D721Med (cell line): ENCODE data around the gene OR10AG1.

Experiments
- DNase-seq: peaks from one replicate; pipeline ENCODE4 v3.0.0; 2011; ENCODE audit warnings: low spot score; ENCODE audit not compliant: insufficient read length
- FAIRE-seq: peaks from 2 replicates; lab custom pipeline; 2011; peaks lifted over from hg19 to GRCh38; lab: Jason Lieb, UNC
- TF ChIP-seq, protein P1 (sequence below): IDR thresholded peaks from 2 replicates; pipeline ENCODE4 v1.5.1; 2012; ENCODE audit warnings: mild to moderate bottlenecking, control low read depth; ENCODE audit not compliant: insufficient read depth; ENCODE audit errors: missing control alignments

The OR10AG1 gene, protein sequence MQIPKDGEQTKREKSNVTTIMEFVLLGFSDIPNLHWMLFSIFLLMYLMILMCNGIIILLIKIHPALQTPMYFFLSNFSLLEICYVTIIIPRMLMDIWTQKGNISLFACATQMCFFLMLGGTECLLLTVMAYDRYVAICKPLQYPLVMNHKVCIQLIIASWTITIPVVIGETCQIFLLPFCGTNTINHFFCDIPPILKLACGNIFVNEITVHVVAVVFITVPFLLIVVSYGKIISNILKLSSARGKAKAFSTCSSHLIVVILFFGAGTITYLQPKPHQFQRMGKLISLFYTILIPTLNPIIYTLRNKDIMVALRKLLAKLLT

DNA sequence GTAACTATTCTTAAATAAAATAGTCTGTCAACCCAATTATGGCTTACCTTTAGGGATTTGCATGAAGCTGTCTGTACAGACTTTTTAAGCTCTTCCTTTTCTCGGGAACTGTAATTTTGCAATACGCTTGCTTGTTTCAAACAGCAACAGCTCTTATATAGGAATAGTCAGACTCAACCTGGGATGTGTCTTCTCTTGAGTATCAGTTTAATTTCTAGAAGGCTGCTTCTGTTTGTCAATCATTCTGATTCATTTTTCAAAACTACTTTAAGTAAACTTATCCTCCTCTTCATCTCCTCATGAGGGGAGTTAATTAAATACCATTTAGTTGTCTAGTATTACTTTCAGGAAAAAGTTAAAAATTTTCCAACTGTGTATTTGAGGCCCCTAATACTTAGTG, at the start of gene OR10AG1:
Gene OR10AG1, minus strand, starts transcription at position 101 of the 400 bp plus-strand sequence. Its CDS starts 38 bp downstream, at position 63.
- TF ChIP-seq, protein P1, sequence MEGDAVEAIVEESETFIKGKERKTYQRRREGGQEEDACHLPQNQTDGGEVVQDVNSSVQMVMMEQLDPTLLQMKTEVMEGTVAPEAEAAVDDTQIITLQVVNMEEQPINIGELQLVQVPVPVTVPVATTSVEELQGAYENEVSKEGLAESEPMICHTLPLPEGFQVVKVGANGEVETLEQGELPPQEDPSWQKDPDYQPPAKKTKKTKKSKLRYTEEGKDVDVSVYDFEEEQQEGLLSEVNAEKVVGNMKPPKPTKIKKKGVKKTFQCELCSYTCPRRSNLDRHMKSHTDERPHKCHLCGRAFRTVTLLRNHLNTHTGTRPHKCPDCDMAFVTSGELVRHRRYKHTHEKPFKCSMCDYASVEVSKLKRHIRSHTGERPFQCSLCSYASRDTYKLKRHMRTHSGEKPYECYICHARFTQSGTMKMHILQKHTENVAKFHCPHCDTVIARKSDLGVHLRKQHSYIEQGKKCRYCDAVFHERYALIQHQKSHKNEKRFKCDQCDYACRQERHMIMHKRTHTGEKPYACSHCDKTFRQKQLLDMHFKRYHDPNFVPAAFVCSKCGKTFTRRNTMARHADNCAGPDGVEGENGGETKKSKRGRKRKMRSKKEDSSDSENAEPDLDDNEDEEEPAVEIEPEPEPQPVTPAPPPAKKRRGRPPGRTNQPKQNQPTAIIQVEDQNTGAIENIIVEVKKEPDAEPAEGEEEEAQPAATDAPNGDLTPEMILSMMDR = no peak
- FAIRE-seq (no peak), DNase-seq (no peak)

DNA sequence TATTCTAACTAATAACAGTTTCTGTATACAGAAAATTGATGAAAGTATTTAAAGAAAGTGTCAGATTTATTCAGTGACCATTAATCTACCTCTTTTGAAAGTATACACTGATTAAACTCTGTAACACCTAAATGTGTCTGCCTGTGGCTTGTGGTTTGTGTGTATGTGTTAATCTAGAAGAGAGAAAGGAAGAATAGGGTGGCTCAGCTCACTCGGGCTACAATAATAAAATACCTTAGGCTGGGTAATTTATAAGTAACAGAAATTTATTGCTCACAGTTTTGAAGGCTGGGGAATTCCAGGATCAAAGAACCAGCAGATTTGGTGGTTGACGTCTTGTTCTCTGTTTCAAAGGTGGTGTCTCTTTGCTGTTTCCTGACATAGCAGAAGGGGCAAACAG, 44.1 kb upstream of the OR10AG1 start:
- FAIRE-seq (no peak), DNase-seq (no peak)
- TF ChIP-seq, protein P1 = no peak

DNA sequence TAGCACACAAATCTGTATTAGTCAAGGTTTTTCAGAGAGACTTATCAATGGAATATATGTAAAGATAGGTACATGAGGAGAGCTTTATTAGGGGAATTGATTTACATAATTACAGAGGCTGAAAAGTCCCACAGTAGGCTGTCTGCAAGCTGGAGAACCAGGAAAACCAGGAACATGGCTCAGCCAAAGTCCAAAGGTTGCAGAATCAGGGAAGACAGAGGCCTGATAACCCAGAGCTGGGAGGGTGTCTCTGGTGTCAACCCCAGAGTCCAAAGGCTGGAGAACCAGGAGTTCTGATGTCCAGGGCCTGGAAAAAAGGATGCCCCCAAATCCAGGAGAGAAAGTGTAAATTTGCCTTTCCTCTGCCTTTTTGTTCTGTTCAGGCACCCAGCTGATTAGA, 41.0 kb upstream of the OR10AG1 start:
- TF ChIP-seq, protein P1 = no peak
- FAIRE-seq (no peak), DNase-seq (no peak)

DNA sequence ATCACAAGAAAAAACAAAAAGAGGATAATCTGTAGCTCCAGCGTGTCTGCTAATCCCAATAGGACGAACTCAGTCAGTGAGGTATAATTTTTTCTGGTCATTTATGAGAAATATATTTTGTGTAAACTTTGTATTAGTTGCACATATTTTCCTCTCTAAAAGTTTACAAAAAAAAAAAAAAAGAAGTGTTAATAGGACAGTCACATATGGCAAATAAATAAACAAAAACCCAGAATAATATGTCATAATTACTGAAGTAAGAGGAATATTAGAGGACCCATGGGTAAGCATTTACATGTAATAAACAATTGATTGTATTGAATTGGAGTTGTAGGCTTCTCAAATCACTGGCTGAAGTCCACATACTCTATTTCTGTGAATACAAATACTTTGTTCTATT, 24.8 kb upstream of the OR10AG1 start, which contains the start of gene OR5F1:
Gene OR5F1, minus strand, starts transcription at position 101 of the 400 bp plus-strand sequence. Its CDS starts 0 bp downstream, at position 101.
- DNase-seq = no peak
- TF ChIP-seq, protein P1 = no peak

DNA sequence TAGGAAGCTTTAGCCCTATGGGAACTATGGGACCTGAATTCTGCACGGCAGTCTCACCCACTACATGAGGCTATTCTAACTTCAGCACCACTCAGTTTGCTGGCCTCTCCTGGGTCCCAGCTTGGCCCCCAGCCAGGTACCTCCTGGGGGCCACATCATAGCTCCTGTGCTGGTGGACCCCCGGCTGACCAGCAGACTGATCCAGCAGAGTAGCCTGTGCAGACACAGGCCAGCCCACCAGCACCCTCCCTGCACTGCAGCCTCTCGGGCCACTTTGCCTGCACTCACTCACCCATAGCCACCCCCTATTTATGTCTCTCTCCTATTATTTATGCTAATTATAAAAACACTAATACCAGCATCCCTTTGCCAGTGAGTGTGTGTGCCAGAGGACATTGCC, 1.2 kb upstream of the OR10AG1 start:
- FAIRE-seq = no peak
- TF ChIP-seq, protein P1 = no peak

More for the DNA sequence above, 24.8 kb upstream of the OR10AG1 start, which contains the start of gene OR5F1:
- no peak for FAIRE-seq

DNA sequence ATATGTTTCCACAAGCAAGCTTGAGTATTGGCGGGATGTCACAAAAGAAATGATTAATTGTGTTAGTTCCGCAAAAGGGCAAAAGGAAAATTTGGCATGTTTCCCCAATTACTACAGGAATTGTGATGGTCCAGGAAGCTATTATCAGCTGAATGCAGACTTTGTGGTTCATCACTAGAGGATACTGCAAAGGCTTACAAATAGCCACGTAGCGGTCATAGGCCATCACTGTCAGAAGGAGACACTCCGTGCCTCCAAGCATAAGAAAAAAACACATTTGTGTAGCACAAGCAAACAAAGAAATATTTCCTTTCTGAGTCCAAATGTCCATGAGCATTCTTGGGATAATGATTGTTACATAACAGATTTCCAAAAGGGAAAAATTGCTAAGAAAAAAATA, 1.8 kb downstream of the OR10AG1 start:
- DNase-seq (no peak), FAIRE-seq (no peak)
- TF ChIP-seq, protein P1 = no peak

More for the DNA sequence above, 1.2 kb upstream of the OR10AG1 start:
- no peak for DNase-seq

DNA sequence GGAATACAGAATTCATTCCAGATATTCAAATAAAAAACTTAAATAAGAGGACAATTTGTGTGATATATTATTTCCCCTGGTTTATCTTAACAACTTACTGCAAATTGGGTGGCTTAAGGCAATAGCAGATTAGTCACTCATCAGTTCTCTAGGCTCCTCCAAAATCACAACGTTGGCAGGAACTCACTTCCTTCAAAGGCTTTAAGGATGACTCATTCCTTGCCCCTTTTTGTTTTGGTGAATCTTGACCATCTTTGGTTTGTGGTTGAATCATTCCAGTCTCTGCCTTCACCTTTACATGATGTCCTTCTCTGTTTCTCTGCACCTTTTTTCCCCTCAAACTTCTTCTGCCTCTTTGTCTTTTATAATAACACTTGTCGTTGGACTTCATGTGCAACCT, 3.4 kb downstream of the OR10AG1 start:
- DNase-seq (no peak), FAIRE-seq (no peak)
- TF ChIP-seq, protein P1 = no peak
